Calu3 (cell line): Measurements from ENCODE around the gene EFCAB6. TPM values are rescaled to one million over a fixed set of nuclear protein-coding genes. Genes with fewer than 3 reads are reported as not detected.

Experiments used
- BruUV-seq: library from RNA; stranded (reverse); fragments of 400-500 nt; replicated peaks from 2 replicates; lab custom pipeline; 2021; lab: Mats Ljungman, UMichigan
- CTCF ChIA-PET: fragments of 300-600 bp; sonication (Branson Sonifier 250); formaldehyde crosslinking; loops from one replicate; lab custom pipeline; 2022; ENCODE audit warnings: antibody characterized with exemption; lab: Charles Lee
- DNase-seq: peaks from one replicate; pipeline ENCODE4 v3.0.0; 2022
- H3K27ac Mint-ChIP-seq: one replicate; pipeline ENCODE4 v1.8.0; 2022; ENCODE audit warnings: mixed read lengths; ENCODE audit not compliant: unreplicated experiment
- H3K27me3 Mint-ChIP-seq: one replicate; pipeline ENCODE4 v1.8.0; 2022; ENCODE audit warnings: mixed read lengths; ENCODE audit not compliant: unreplicated experiment
- H3K36me3 Mint-ChIP-seq: one replicate; pipeline ENCODE4 v1.8.0; 2022; ENCODE audit warnings: mild to moderate bottlenecking, moderate library complexity, mixed read lengths; ENCODE audit not compliant: insufficient read depth, unreplicated experiment
- H3K4me1 Mint-ChIP-seq: one replicate; pipeline ENCODE4 v1.8.0; 2022; ENCODE audit warnings: mild to moderate bottlenecking, low read depth, mixed read lengths; ENCODE audit not compliant: unreplicated experiment
- H3K4me3 Mint-ChIP-seq: one replicate; pipeline ENCODE4 v1.8.0; 2022; ENCODE audit warnings: mild to moderate bottlenecking, low read depth, moderate library complexity, mixed read lengths; ENCODE audit not compliant: unreplicated experiment
- H3K9me3 Mint-ChIP-seq: one replicate; pipeline ENCODE4 v1.8.0; 2022; ENCODE audit warnings: low read depth, mixed read lengths; ENCODE audit not compliant: unreplicated experiment
- intact Hi-C: fragments of 100-400 bp; cut with micrococcal nuclease; formaldehyde crosslinking; loops from one replicate; pipeline ENCODE4 v1.10.0; 2022; ENCODE audit not compliant: unreplicated experiment
- total RNA-seq: library from RNA; stranded (reverse); gene quantifications from 2 replicates; pipeline ENCODE4 v1.2.3, GENCODE V29; 2022
- TF ChIP-seq, protein P1 (sequence below): fragments of 200-600 bp; IDR thresholded peaks from one replicate; pipeline ENCODE4 v1.8.0; 2022; ENCODE audit warnings: antibody characterized with exemption; ENCODE audit not compliant: unreplicated experiment

The EFCAB6 gene
- total RNA-seq, 1 experiment from 2014 or later, result 2.2 TPM

DNA sequence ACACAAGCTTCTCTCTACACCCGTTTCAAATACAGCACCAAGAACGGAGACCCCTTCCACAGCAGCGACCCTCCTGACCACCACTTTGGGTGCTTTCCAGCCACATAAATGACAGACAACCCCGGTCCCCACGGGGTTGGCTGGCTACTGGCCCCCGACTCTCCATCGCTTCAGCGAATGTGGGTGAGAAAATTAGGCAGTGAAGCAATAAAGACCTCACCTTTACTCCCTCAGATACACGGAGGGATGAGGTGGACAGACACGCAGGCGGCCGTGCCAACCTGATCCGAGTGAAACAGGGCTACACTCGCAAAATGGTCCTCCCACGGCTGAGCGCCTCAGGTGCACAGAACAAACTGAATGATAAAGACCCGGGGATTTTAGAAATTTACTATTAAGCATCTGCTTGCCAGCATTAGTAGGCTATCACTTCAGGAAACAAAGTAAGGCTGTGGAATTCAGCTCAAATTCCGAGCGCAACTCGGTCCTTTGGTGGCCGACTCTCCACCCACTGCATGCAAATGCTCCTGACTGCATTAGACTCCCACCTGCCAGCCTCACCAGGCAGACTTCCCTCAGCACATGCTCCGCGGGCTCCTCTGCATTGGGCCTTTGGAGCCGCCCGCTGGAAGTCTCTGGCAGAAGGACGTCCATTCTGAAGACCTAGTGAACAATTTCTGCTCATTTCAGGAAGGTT is 12.8 kb upstream of the EFCAB6 start:
- Mint-ChIP-seq H3K9me3 (no peaks in the 10 kb centered on the region), H3K27me3 (peaks cover 14% of the 10 kb centered on the region), H3K4me1 (peaks cover 19% of the 10 kb centered on the region), H3K36me3 (no peaks in the 10 kb centered on the region), H3K27ac (no peak overlapping the region), H3K4me3 (no peak overlapping the region)
- CTCF ChIA-PET, result no interaction called here
- DNase-seq, result no peak
- TF ChIP-seq, protein P1, sequence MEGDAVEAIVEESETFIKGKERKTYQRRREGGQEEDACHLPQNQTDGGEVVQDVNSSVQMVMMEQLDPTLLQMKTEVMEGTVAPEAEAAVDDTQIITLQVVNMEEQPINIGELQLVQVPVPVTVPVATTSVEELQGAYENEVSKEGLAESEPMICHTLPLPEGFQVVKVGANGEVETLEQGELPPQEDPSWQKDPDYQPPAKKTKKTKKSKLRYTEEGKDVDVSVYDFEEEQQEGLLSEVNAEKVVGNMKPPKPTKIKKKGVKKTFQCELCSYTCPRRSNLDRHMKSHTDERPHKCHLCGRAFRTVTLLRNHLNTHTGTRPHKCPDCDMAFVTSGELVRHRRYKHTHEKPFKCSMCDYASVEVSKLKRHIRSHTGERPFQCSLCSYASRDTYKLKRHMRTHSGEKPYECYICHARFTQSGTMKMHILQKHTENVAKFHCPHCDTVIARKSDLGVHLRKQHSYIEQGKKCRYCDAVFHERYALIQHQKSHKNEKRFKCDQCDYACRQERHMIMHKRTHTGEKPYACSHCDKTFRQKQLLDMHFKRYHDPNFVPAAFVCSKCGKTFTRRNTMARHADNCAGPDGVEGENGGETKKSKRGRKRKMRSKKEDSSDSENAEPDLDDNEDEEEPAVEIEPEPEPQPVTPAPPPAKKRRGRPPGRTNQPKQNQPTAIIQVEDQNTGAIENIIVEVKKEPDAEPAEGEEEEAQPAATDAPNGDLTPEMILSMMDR, result no peak
- no TSS peak for BruUV-seq
- intact Hi-C loops, result no loop called here

- peak overlapping the region; percentile 48 for H3K4me3 Mint-ChIP-seq
- no TSS peak for BruUV-seq
- DNase-seq, result no peak
- peaks cover 19% of the 10 kb centered on the region for H3K4me1 Mint-ChIP-seq
- CTCF ChIA-PET, result no interaction called here
- H3K27me3 Mint-ChIP-seq, result peaks cover 14% of the 10 kb centered on the region
- intact Hi-C loops, result no loop called here
- TF ChIP-seq, protein P1, result no peak
- no peak overlapping the region for H3K27ac Mint-ChIP-seq
- H3K9me3 Mint-ChIP-seq, result no peaks in the 10 kb centered on the region
- no peaks in the 10 kb centered on the region for H3K36me3 Mint-ChIP-seq
Measured at GRCh38 chr22:43823911-43824665, 12.0 kb upstream of the EFCAB6 start.

DNA sequence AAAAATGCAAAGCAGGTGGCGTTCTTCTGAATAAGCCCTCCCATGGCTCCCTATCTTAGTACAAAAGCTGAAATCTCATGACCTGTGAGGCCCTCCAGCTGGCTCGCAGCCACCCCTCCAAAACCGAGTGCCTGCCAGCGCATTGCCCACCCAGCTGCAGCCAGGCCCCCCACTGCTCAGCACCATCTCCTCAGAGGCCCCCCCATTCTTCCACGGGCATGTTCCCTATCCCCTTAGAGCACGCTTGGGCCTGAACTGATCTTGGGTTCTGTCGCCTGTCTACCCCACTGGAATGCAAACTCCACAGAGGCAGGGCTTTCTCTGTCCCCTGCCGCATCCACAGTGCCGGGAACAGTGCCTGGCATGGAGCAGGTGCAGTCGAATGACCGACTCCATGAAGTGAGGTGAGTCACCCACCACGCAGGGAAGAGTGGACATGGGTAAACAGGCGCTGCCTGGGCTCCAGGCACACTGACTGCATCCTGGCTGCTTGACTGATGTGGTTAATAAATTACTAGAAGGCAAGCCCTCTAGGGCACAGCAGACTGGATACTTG is 11.3 kb upstream of the EFCAB6 start:
- Mint-ChIP-seq H3K36me3 (no peaks in the 10 kb centered on the region), H3K9me3 (no peaks in the 10 kb centered on the region), H3K27me3 (peaks cover 14% of the 10 kb centered on the region), H3K4me1 (peaks cover 19% of the 10 kb centered on the region), H3K4me3 (peak overlapping the region; percentile 48), H3K27ac (peak overlapping the region; percentile 25)
- CTCF ChIA-PET, result no interaction called here
- TF ChIP-seq, protein P1, result no peak
- no TSS peak for BruUV-seq
- DNase-seq, result peak; percentile 79
- intact Hi-C loops, result no loop called here

GRCh38 chr22:43821606-43822425 is 9.7 kb upstream of the EFCAB6 start:
- Mint-ChIP-seq H3K4me3 (no peak overlapping the region), H3K36me3 (no peaks in the 10 kb centered on the region), H3K27me3 (peaks cover 14% of the 10 kb centered on the region), H3K27ac (no peak overlapping the region), H3K4me1 (peaks cover 19% of the 10 kb centered on the region), H3K9me3 (no peaks in the 10 kb centered on the region)
- BruUV-seq, result no TSS peak
- DNase-seq, result no peak
- TF ChIP-seq, protein P1, result no peak
- CTCF ChIA-PET, result interaction anchor here (0.5 kb wide), 1 partner anchor 766 kb away, joined by 3 read pairs; no protein-coding TSS in a partner anchor
- intact Hi-C loops, result no loop called here
